ENCODE measurements around the gene TRIL. TPM values are rescaled to one million over a fixed set of nuclear protein-coding genes. Genes with fewer than 3 reads are reported as not detected.

Gene TRIL
- 0.40 and 0.45 TPM in 2 replicates for total RNA-seq (2016; rRNA removed; fragmentation: Illumina TruSeq; extraction: Trizol)
- total RNA-seq (2016; cell fraction: cytosol; rRNA removed; fragmentation: Illumina TruSeq; extraction: Trizol; ENCODE audit: low read depth) = 0.09 and 0.10 TPM in 2 replicates
- total RNA-seq (2016; cell fraction: insoluble cytoplasmic fraction; rRNA removed; fragmentation: Illumina TruSeq; extraction: Trizol) = 0.46 and 0.52 TPM in 2 replicates
- total RNA-seq (2016; cell fraction: membrane; rRNA removed; fragmentation: Illumina TruSeq; extraction: Trizol) = 0.38 and 0.49 TPM in 2 replicates
- total RNA-seq (2016; cell fraction: nucleus; rRNA removed; fragmentation: Illumina TruSeq; extraction: Trizol) = 0.50 and 0.81 TPM in 2 replicates
- polyA plus RNA-seq (2011; rRNA removed) = 0.18 and 0.26 TPM in 2 replicates
- 0.21 and 0.23 TPM in 2 replicates for polyA plus RNA-seq (2011; cell fraction: cytosol; rRNA removed)
- 0.16 and 0.19 TPM in 2 replicates for polyA plus RNA-seq (2011; cell fraction: nucleus; rRNA removed)
- 0.17 and 0.28 TPM in 2 replicates for polyA plus RNA-seq (2012)
- polyA plus RNA-seq (2016; cell fraction: cytosol; fragmentation: Illumina TruSeq; extraction: Trizol; ENCODE audit: low read depth) = 0.12 TPM in 2 replicates
- 0.41 and 0.48 TPM in 2 replicates for polyA plus RNA-seq (2016; cell fraction: insoluble cytoplasmic fraction; fragmentation: Illumina TruSeq; extraction: Trizol; ENCODE audit: low read depth)
- 0.23 and 0.24 TPM in 2 replicates for polyA plus RNA-seq (2016; cell fraction: membrane; fragmentation: Illumina TruSeq; extraction: Trizol; ENCODE audit: low read depth)
- polyA plus RNA-seq (2016; cell fraction: nucleus; fragmentation: Illumina TruSeq; extraction: Trizol; ENCODE audit: insufficient read depth, low read depth) = 0.51 and 0.52 TPM in 2 replicates
- polyA minus RNA-seq (2011; rRNA and poly(A)+ RNA removed; ENCODE audit: low replicate concordance) = 0.48 TPM in 1 of 2 replicates, not detected in the other
- 0.30 TPM in 1 of 2 replicates, not detected in the other for polyA minus RNA-seq (2011; cell fraction: cytosol; rRNA and poly(A)+ RNA removed)
- 0.90 and 1.2 TPM in 2 replicates for polyA minus RNA-seq (2011; cell fraction: nucleus; rRNA and poly(A)+ RNA removed)
- Bru-seq, nascent RNA = percentile 43 among the genes with signal in this experiment
- BruChase-seq, experiment 1, labeled RNA remaining after a 6-hour chase = percentile 43 among the genes with signal in this experiment
- BruChase-seq, experiment 2, labeled RNA remaining after a 2-hour chase = percentile 44 among the genes with signal in this experiment
- long read RNA-seq, experiment 1, full-length matches to known transcripts = 3 of 3 reads
- long read RNA-seq, experiment 1, partial matches to known transcripts = 0 of 3 reads
- long read RNA-seq, experiment 1, other reads (novel, unspliced or antisense) = 0 of 3 reads
- long read RNA-seq, experiment 2, full-length matches to known transcripts = 2 of 2 reads
- long read RNA-seq, experiment 2, partial matches to known transcripts = 0 of 2 reads
- long read RNA-seq, experiment 2, other reads (novel, unspliced or antisense) = 0 of 2 reads

GRCh38 chr7:28958235-28958979 is at the start of gene TRIL:
TRIL (minus strand) TSS chr7:28958330; CDS start chr7:28958046, 284 bp downstream.
- Histone ChIP-seq H3K9me3 (ENCODE audit: low read length) (no peaks in the 10 kb centered on the region), H3K27ac (ENCODE audit: extremely low read length, insufficient read depth, low read length) (no peak within 1 kb of the TSS), H4K20me1 (ENCODE audit: insufficient read depth, low read length) (no peaks in the 10 kb centered on the region), H3K27me3 (ENCODE audit: control insufficient read depth in 1 of 2, insufficient read depth in 2 of 2, low read length in 2 of 2) (no peaks in the 10 kb centered on the region), H3K9ac (ENCODE audit: insufficient read depth, low read depth, low read length) (no peak within 1 kb of the TSS), H3K4me2 (ENCODE audit: low read depth, low read length) (no peak within 1 kb of the TSS), H3K4me3 (replicated peaks in 1 of 3; ENCODE audit: insufficient read depth in 1 of 3, low read depth in 2 of 3, low read length in 3 of 3) (no peak within 1 kb of the TSS), H3K36me3 (replicated peaks in 1 of 2; ENCODE audit: control insufficient read depth in 1 of 2, insufficient read depth in 2 of 2, low read length in 2 of 2) (no peaks in the 10 kb centered on the region; a peak in 1 of 5 replicates), H3K79me2 (ENCODE audit: insufficient read depth, low read length) (no peaks in the 10 kb centered on the region), H3K4me1 (ENCODE audit: insufficient read depth, low read length) (peaks cover 22% of the 10 kb centered on the region), H2AFZ (ENCODE audit: low read length) (no peak within 1 kb of the TSS)
- no peak for ATAC-seq
- CTCF ChIA-PET (ENCODE audit: low intra/inter-chr PET ratio, low total read pairs) = no interaction called here
- in situ Hi-C loops (cut with HindIII; ENCODE audit: extremely low pct_ligation_motif_present, low pct_unique_long_range_greater_than_20kb) = loop anchor here (5.0 to 10.0 kb wide), 2 partner anchors 36 to 146 kb away; no protein-coding TSS in a partner anchor
- no peak for DNase-seq (ENCODE audit: low spot score)
- FAIRE-seq = no peak
- 96% methylated on average over 45 of the region's 66 CpGs for WGBS (ENCODE audit: low lambda C conversion rate)
- BruUV-seq (replicated peaks) = no TSS peak
- intact Hi-C loops (cut with micrococcal nuclease; ENCODE audit: unreplicated experiment) = no loop called here
- TF ChIP-seq TCF7 (IDR thresholded peaks at IDR 0.05; ENCODE audit: low read depth) = no peak
- peak; percentile 32; the same call in 1 of the 2 replicates for TF ChIP-seq ZBTB33 (CRISPR knock-in tag; IDR thresholded peaks at IDR 0.05)
- POLR2A ChIA-PET = interaction anchor here (2.8 kb wide), 1 partner anchor 142 kb away, joined by 18 read pairs; no protein-coding TSS in a partner anchor

Data from HepG2 (cell line).